Measurements from ENCODE around the gene TIAM2.

DNA sequence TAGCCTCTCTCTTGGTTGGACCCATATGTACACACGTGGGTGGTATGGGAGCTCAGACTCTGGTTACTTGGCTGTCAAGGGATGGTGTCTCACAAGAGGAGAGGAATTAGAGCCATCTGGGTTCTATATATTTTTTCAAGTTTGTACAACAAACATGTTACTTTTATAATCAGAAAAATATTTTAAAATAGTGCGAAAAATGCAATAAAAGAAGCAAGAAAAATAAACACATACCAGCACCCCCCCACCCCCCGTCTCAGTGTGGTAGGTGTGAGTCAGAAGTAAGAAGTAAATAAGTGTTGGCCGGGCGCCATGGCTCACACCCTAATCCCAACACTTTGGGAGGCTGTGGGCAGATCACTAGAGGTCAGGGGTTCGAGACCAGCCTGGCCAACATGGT is 2.1 kb upstream of the TIAM2 start:
- TF ChIP-seq SRF (CRISPR knock-in tag; IDR thresholded peaks at IDR 0.05) (no peak), NR2C2 (CRISPR knock-in tag; IDR thresholded peaks at IDR 0.05) (no peak), NR2C2 (tag; IDR thresholded peaks at IDR 0.05) (no peak), SMAD4 (CRISPR knock-in tag; conservative IDR thresholded peaks at IDR 0.05) (no peak), SPI1 (IDR thresholded peaks at IDR 0.05; ENCODE audit: borderline replicate concordance, low read depth, low read length) (no peak), BHLHE40 (IDR thresholded peaks at IDR 0.05; ENCODE audit: low read length) (no peak), YY1 (IDR thresholded peaks at IDR 0.05; ENCODE audit: borderline replicate concordance in 1 of 3, control insufficient read depth in 1 of 3, extremely low read depth in 1 of 3, insufficient read depth in 3 of 3, insufficient read length in 1 of 3, insufficient replicate concordance in 2 of 3, low read depth in 1 of 3, low read length in 2 of 3) (no peak), ASH1L (IDR thresholded peaks at IDR 0.05; ENCODE audit: borderline replicate concordance, low read depth, partially characterized antibody) (no peak), RAD21 (CRISPR knock-in tag; conservative IDR thresholded peaks at IDR 0.05 in 1 of 2, IDR thresholded peaks at IDR 0.05 in 1 of 2) (no peak), SRSF7 (optimal IDR thresholded peaks at IDR 0.05; ENCODE audit: low read depth, low read length) (no peak), POLR3G (IDR thresholded peaks at IDR 0.05; ENCODE audit: extremely low read depth, insufficient read length, insufficient replicate concordance) (no peak), HOXB6 (CRISPR knock-in tag; IDR thresholded peaks at IDR 0.05; ENCODE audit: borderline replicate concordance) (no peak), NFYB (IDR thresholded peaks at IDR 0.05; ENCODE audit: extremely low read depth, insufficient read length) (no peak), SIN3A (IDR thresholded peaks at IDR 0.05; ENCODE audit: borderline replicate concordance in 2 of 2, control insufficient read depth in 1 of 2, low read depth in 2 of 2, low read length in 2 of 2) (no peak)
- TF ChIP-seq, protein P1, sequence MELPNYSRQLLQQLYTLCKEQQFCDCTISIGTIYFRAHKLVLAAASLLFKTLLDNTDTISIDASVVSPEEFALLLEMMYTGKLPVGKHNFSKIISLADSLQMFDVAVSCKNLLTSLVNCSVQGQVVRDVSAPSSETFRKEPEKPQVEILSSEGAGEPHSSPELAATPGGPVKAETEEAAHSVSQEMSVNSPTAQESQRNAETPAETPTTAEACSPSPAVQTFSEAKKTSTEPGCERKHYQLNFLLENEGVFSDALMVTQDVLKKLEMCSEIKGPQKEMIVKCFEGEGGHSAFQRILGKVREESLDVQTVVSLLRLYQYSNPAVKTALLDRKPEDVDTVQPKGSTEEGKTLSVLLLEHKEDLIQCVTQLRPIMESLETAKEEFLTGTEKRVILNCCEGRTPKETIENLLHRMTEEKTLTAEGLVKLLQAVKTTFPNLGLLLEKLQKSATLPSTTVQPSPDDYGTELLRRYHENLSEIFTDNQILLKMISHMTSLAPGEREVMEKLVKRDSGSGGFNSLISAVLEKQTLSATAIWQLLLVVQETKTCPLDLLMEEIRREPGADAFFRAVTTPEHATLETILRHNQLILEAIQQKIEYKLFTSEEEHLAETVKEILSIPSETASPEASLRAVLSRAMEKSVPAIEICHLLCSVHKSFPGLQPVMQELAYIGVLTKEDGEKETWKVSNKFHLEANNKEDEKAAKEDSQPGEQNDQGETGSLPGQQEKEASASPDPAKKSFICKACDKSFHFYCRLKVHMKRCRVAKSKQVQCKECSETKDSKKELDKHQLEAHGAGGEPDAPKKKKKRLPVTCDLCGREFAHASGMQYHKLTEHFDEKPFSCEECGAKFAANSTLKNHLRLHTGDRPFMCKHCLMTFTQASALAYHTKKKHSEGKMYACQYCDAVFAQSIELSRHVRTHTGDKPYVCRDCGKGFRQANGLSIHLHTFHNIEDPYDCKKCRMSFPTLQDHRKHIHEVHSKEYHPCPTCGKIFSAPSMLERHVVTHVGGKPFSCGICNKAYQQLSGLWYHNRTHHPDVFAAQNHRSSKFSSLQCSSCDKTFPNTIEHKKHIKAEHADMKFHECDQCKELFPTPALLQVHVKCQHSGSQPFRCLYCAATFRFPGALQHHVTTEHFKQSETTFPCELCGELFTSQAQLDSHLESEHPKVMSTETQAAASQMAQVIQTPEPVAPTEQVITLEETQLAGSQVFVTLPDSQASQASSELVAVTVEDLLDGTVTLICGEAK (IDR thresholded peaks at IDR 0.05): no peak
- TF ChIP-seq, protein P1 (CRISPR knock-in tag; IDR thresholded peaks at IDR 0.05): no peak

Measured in K562 (cell line).